Stomach (tissue), 4 donors: ENCODE results near the gene PHF2.

ENCODE experiments used
- CTCF ChIP-seq, 7 experiments: fragments of 450-650 bp in 4 of 7; fragments of 200-600 bp in 3 of 7; sonication (generic) in 3 of 7; IDR thresholded peaks; one replicate each; pipeline ENCODE4 v1.5.1; 2016 to 2019; ENCODE audit warnings: antibody characterized with exemption in 7 of 7, control low read depth in 2 of 7, mild to moderate bottlenecking in 1 of 7
- EP300 ChIP-seq: sonication (generic); formaldehyde crosslinking; IDR thresholded peaks from one replicate; pipeline ENCODE4 v1.6.1; 2017; ENCODE audit warnings: antibody characterized with exemption
- POLR2A ChIP-seq, 4 donors: fragments of 450-650 bp; IDR thresholded peaks; one replicate each; pipeline ENCODE4 v1.6.1; 2016; ENCODE audit warnings: antibody characterized with exemption in 4 of 4, control low read depth in 2 of 4, mild to moderate bottlenecking in 1 of 4, moderate library complexity in 1 of 4

GRCh38 chr9:93565089-93565488 is 11.3 kb upstream of the PHF2 start:
- no peak for TF ChIP-seq CTCF (IDR thresholded peaks at IDR 0.05)
- TF ChIP-seq POLR2A (IDR thresholded peaks at IDR 0.05) = no peak
- TF ChIP-seq EP300 = no peak
